Epithelial cell of proximal tubule (primary cell): ENCODE measurements around the gene TMEM184B. TPM values are rescaled to one million over a fixed set of nuclear protein-coding genes. Genes with fewer than 3 reads are reported as not detected.

Experiments
- DNase-seq: peaks from one replicate; pipeline ENCODE4 v3.0.0-alpha.2; 2011; ENCODE audit warnings: low read depth
- H3K4me3 ChIP-seq: 2 replicates; pipeline ENCODE4 v1.5.1; 2011; ENCODE audit warnings: low read depth, mild to moderate bottlenecking, low read length
- total RNA-seq: library from RNA; depleted of rRNA; stranded (reverse); fragments of >200 nt; gene quantifications from 2 replicates; pipeline ENCODE4 v1.2.3, GENCODE V29; 2015
- TF ChIP-seq, protein P1 (sequence below): conservative IDR thresholded peaks from 2 replicates; pipeline ENCODE4 v1.5.1; 2012; ENCODE audit warnings: low read depth, mild to moderate bottlenecking, low read length

Gene TMEM184B
- total RNA-seq, 1 donor from 2014 or later: 90.2 TPM

- TF ChIP-seq, protein P1, sequence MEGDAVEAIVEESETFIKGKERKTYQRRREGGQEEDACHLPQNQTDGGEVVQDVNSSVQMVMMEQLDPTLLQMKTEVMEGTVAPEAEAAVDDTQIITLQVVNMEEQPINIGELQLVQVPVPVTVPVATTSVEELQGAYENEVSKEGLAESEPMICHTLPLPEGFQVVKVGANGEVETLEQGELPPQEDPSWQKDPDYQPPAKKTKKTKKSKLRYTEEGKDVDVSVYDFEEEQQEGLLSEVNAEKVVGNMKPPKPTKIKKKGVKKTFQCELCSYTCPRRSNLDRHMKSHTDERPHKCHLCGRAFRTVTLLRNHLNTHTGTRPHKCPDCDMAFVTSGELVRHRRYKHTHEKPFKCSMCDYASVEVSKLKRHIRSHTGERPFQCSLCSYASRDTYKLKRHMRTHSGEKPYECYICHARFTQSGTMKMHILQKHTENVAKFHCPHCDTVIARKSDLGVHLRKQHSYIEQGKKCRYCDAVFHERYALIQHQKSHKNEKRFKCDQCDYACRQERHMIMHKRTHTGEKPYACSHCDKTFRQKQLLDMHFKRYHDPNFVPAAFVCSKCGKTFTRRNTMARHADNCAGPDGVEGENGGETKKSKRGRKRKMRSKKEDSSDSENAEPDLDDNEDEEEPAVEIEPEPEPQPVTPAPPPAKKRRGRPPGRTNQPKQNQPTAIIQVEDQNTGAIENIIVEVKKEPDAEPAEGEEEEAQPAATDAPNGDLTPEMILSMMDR: no peak
These were observed 8.4 kb downstream of the TMEM184B start for GRCh38 chr22:38264322-38264843.

GRCh38 chr22:38262051-38262795, 10.6 kb downstream of the TMEM184B start:
- H3K4me3 ChIP-seq: no peak overlapping the region
- DNase-seq: no peak
- TF ChIP-seq, protein P1: peak; percentile 82

More at GRCh38 chr22:38264322-38264843, 8.4 kb downstream of the TMEM184B start:
- no peak overlapping the region for H3K4me3 ChIP-seq
- DNase-seq: no peak

DNA sequence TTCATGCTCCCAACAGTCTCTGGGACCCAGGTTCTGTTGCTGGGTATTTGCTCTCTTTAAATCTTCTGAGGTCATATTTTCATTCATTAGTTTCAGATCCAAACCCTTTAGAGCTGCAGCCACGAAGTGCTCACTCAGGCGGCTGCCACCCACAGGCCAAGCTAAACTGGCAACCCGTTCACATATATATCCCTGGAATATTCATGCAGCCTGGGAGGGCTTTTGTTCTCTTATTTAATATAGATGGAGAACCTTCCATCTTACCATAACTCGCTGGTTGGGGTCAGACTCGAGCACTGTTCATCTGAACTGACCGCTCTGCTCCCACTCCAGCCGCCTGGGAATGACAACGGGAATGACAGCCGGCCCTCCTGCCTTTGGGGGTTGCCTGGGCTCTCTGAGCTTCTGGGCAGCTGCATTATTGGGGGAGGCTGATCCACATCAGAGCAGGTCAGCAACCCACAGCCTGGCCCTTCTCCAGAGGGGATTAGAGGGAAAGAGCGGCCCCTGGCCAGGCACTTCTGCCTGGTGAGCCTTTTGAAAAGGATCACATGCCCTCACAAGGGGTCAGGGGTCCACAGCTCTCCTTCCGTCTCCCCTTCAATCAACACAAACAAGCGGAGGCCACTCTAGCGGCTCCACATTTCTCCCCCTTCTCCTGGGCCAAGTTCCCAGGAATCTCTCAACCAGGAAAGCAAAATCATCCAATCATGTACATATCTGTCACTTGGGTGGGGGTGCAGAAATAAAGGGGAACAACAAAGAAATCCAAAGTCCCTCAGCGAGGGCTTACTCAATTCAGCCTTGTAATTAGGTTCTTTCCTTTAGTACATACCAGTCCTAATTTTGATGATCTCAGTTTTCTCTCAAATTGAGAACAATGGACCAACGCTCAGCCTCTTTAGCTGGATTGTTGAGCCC, 11.8 kb downstream of the TMEM184B start:
- H3K4me3 ChIP-seq: no peak overlapping the region
- TF ChIP-seq, protein P1: peak; percentile 19
- no peak for DNase-seq

DNA sequence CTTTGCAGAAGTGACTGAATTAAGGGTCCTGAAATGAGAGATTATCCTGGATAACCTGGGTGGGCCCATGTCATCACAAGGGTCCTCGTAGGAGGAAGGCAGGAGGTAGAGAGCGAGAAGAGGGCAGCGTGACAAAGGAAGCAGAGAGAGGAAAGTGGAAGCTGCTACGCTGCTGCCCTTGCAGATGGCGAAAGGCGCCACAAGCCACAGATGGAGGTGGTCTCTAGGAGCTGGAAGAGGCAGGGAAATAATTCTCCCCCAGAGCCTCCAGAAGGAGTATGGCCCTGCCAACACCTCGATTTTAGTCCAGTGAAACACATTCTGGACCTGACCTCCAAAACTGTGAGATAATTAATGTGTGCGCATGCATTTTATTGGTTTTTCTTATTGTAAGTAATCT, 13.4 kb downstream of the TMEM184B start:
- TF ChIP-seq, protein P1: no peak

DNA sequence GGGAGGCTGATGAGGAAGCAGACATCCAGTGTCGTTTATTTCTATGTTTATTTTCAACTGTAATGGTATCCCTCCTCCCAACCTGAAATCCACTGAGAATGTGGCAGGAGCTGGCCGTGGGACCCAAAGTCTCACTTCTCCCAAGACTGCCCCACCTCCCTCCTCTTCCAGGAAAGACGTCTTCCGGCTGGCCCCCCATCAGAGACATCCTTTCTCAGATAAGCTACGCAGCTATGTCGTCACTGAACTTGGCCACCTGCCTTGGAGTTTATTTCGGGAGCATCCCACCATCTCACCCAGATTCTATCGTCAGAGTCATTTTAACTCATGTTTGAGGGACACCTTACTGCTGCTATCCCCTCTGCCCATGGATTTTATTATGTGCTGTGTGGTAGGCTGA, 13.9 kb downstream of the TMEM184B start:
- TF ChIP-seq, protein P1: no peak
- no peak overlapping the region for H3K4me3 ChIP-seq
- no peak for DNase-seq

More for the DNA sequence above, 13.4 kb downstream of the TMEM184B start:
- H3K4me3 ChIP-seq: no peak overlapping the region
- DNase-seq: no peak

DNA sequence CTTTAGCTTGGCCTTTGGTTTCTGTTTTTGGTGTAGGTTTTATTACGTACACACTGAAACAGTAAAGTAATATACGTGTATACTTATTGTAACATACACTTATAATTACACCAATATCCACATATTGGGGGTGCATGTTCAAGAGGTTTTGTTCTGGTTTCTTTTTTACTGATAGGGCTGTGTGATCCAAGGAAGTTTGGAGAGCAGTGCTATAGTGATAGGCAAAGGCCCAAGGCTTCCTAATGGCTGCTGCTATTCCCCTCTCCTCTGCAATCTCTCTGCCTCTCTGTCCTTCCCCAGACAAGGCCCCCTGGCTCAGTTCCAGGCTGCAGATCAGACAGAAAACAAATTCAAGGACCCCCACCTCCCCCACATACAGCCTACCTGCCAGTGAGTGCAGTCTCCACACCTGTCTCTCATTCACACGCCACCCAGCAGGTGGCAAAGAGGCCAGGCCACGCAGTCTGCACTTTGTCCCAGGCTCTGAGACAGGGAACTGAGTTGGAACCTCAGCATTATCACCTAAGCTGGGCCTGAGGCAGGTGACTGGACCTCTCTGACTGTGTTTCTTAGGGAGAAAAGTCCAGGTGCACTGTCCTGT, 15.1 kb downstream of the TMEM184B start:
- no peak overlapping the region for H3K4me3 ChIP-seq
- DNase-seq: no peak
- TF ChIP-seq, protein P1: no peak
